ENCODE results near the gene NT5C.

NT5C gene

GRCh38 chr17:75103601-75104554 lies 27.7 kb downstream of the NT5C start:
- Histone ChIP-seq H3K4me3 (ENCODE audit: low read depth, low read length, poor library complexity, severe bottlenecking) (no peak overlapping the region), H3K4me1 (ENCODE audit: insufficient read depth, low read length, severe bottlenecking) (peaks cover 9% of the 10 kb centered on the region), H3F3A (ENCODE audit: insufficient read depth, low read length) (no peaks in the 10 kb centered on the region), H4K20me1 (ENCODE audit: insufficient read depth, low read length) (no peaks in the 10 kb centered on the region), H3K36me3 (ENCODE audit: insufficient read depth, low read length) (no peaks in the 10 kb centered on the region), H2AFZ (ENCODE audit: low read length) (no peak overlapping the region), H3K79me2 (ENCODE audit: insufficient read depth, low read length) (no peaks in the 10 kb centered on the region), H3K4me2 (ENCODE audit: low read length) (no peak overlapping the region), H3K9me2 (ENCODE audit: low read depth, low read length) (no peaks in the 10 kb centered on the region), H3K9me3 (ENCODE audit: low read length) (no peaks in the 10 kb centered on the region), H3K27ac (ENCODE audit: low read depth, low read length, poor library complexity, severe bottlenecking) (no peak overlapping the region), H3K27me3 (ENCODE audit: insufficient read depth, low read length) (no peaks in the 10 kb centered on the region), H3K9ac (ENCODE audit: low read length) (no peak overlapping the region)
- no peak for TF ChIP-seq EZH2 (IDR thresholded peaks at IDR 0.05; ENCODE audit: borderline replicate concordance, low read length)
- TF ChIP-seq CTCF (IDR thresholded peaks at IDR 0.05; ENCODE audit: low read length), result no peak

- no peak overlapping the region for H3K27ac ChIP-seq (ENCODE audit: low read depth, low read length, poor library complexity, severe bottlenecking)
- H3K4me2 ChIP-seq (ENCODE audit: low read length), result no peak overlapping the region
- no peak for TF ChIP-seq CTCF (IDR thresholded peaks at IDR 0.05; ENCODE audit: low read length)
- TF ChIP-seq EZH2 (IDR thresholded peaks at IDR 0.05; ENCODE audit: borderline replicate concordance, low read length), result no peak
- no peaks in the 10 kb centered on the region for H3F3A ChIP-seq (ENCODE audit: insufficient read depth, low read length)
- H3K9me3 ChIP-seq (ENCODE audit: low read length), result no peaks in the 10 kb centered on the region
- no peak overlapping the region for H3K9ac ChIP-seq (ENCODE audit: low read length)
- no peaks in the 10 kb centered on the region for H3K36me3 ChIP-seq (ENCODE audit: insufficient read depth, low read length)
- H2AFZ ChIP-seq (ENCODE audit: low read length), result no peak overlapping the region
- no peak overlapping the region for H3K4me3 ChIP-seq (ENCODE audit: low read depth, low read length, poor library complexity, severe bottlenecking)
- no peaks in the 10 kb centered on the region for H3K79me2 ChIP-seq (ENCODE audit: insufficient read depth, low read length)
- H3K9me2 ChIP-seq (ENCODE audit: low read depth, low read length), result no peaks in the 10 kb centered on the region
- H3K4me1 ChIP-seq (ENCODE audit: insufficient read depth, low read length, severe bottlenecking), result peaks cover 7% of the 10 kb centered on the region
- no peaks in the 10 kb centered on the region; the same call in 1 of the 2 replicates for H3K27me3 ChIP-seq (ENCODE audit: insufficient read depth, low read length)
- H4K20me1 ChIP-seq (ENCODE audit: insufficient read depth, low read length), result no peaks in the 10 kb centered on the region
Measured at GRCh38 chr17:75102385-75102821, 29.1 kb downstream of the NT5C start.

GRCh38 chr17:75099881-75100595 lies 31.5 kb downstream of the NT5C start:
- Histone ChIP-seq H3F3A (ENCODE audit: insufficient read depth, low read length) (no peaks in the 10 kb centered on the region), H3K27me3 (ENCODE audit: insufficient read depth, low read length) (no peaks in the 10 kb centered on the region; the same call in 1 of the 2 replicates), H3K79me2 (ENCODE audit: insufficient read depth, low read length) (no peaks in the 10 kb centered on the region), H3K9me2 (ENCODE audit: low read depth, low read length) (no peaks in the 10 kb centered on the region), H3K4me2 (ENCODE audit: low read length) (no peak overlapping the region), H3K9ac (ENCODE audit: low read length) (no peak overlapping the region), H3K9me3 (ENCODE audit: low read length) (no peaks in the 10 kb centered on the region), H4K20me1 (ENCODE audit: insufficient read depth, low read length) (no peaks in the 10 kb centered on the region), H3K4me3 (ENCODE audit: low read depth, low read length, poor library complexity, severe bottlenecking) (no peak overlapping the region), H3K36me3 (ENCODE audit: insufficient read depth, low read length) (no peaks in the 10 kb centered on the region), H3K4me1 (ENCODE audit: insufficient read depth, low read length, severe bottlenecking) (peaks cover 7% of the 10 kb centered on the region), H3K27ac (ENCODE audit: low read depth, low read length, poor library complexity, severe bottlenecking) (no peak overlapping the region), H2AFZ (ENCODE audit: low read length) (no peak overlapping the region)
- TF ChIP-seq CTCF (IDR thresholded peaks at IDR 0.05; ENCODE audit: low read length), result no peak
- TF ChIP-seq EZH2 (IDR thresholded peaks at IDR 0.05; ENCODE audit: borderline replicate concordance, low read length), result no peak

Data from OCI-LY1 (cell line).